ENCODE measurements around the gene CLEC2L. TPM values are rescaled to one million over a fixed set of nuclear protein-coding genes. Genes with fewer than 3 reads are reported as not detected.

The CLEC2L gene
- total RNA-seq, 1 donor from 2014 or later = 0.15 TPM

DNA sequence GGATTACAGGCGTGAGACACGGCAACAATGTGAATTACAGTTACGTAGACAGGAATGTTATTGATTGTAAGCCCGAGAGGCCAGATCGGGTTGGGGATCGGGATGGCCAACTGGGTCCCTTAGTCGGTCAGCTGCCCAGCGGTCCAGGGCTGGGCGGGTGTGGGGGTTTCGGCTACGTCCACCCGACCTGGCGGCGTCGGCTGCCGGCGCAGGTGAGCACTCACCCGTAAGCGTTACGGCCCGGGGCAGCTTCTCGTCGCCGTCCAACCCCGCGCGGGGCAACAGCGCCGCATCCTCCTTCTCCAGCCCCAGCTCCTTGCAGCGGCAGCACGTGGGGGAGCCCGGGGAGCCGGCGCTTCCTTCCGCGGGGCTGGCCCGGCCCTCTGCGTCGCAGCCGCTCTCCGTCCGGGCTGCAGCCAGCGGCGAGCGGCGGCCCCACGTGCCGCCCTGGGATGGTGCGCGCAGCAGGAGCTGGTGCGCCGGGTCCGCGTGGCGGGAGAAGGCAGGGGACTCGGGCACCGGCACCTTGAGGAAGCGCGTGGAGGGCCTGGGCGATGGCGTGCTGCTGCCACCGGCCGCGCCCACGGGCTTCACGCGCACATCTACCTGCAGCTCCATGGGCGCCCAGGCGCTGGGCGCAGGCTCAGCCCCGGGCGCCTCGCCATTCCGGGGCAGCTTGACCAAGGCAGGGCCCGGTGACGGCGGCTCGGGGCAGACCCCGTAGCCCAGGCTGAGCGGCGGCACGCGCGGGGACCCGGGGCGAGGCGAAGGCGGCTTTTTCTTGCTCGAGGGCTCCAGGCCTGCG lies 40.6 kb upstream of the CLEC2L start:
- H3K4me3 ChIP-seq = peak overlapping the region; percentile 49
- H3K9me3 Mint-ChIP-seq = peaks cover 3% of the 10 kb centered on the region
- H3K4me1 Mint-ChIP-seq = peaks cover 4% of the 10 kb centered on the region
- TF ChIP-seq EZH2 (IDR thresholded peaks at IDR 0.05) = peak; percentile 92
- TF ChIP-seq EZH2phosphoT487 (IDR thresholded peaks at IDR 0.05) = peak; percentile 71
- TF ChIP-seq, protein P1, sequence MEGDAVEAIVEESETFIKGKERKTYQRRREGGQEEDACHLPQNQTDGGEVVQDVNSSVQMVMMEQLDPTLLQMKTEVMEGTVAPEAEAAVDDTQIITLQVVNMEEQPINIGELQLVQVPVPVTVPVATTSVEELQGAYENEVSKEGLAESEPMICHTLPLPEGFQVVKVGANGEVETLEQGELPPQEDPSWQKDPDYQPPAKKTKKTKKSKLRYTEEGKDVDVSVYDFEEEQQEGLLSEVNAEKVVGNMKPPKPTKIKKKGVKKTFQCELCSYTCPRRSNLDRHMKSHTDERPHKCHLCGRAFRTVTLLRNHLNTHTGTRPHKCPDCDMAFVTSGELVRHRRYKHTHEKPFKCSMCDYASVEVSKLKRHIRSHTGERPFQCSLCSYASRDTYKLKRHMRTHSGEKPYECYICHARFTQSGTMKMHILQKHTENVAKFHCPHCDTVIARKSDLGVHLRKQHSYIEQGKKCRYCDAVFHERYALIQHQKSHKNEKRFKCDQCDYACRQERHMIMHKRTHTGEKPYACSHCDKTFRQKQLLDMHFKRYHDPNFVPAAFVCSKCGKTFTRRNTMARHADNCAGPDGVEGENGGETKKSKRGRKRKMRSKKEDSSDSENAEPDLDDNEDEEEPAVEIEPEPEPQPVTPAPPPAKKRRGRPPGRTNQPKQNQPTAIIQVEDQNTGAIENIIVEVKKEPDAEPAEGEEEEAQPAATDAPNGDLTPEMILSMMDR (IDR thresholded peaks at IDR 0.05) = no peak
- H3F3A ChIP-seq (ENCODE audit: low read depth) = peaks cover 23% of the 10 kb centered on the region
- peak overlapping the region; percentile 67 for H2AFZ ChIP-seq (replicated peaks)
- H3K27me3 Mint-ChIP-seq (ENCODE audit: insufficient read depth, low read depth) = peaks cover 39% of the 10 kb centered on the region
- H3K4me1 ChIP-seq = peaks cover 4% of the 10 kb centered on the region
- H3K27me3 ChIP-seq = peaks cover 46% of the 10 kb centered on the region
- no peaks in the 10 kb centered on the region for H3K36me3 ChIP-seq
- H3K9ac ChIP-seq = no peak overlapping the region
- peak overlapping the region; percentile 77 for H3K4me2 ChIP-seq
- H3K27ac Mint-ChIP-seq = no peak overlapping the region
- H3K9me3 ChIP-seq (ENCODE audit: low read depth) = no peaks in the 10 kb centered on the region
- H3K4me3 Mint-ChIP-seq = peak overlapping the region; percentile 75
- peak; percentile 70 for DNase-seq (ENCODE audit: low spot score)
- no peaks in the 10 kb centered on the region for H3K79me2 ChIP-seq (ENCODE audit: low read depth)
- no peaks in the 10 kb centered on the region for H4K20me1 ChIP-seq (ENCODE audit: low read depth)
- H3K36me3 Mint-ChIP-seq = no peaks in the 10 kb centered on the region
- H3K27ac ChIP-seq = no peak overlapping the region

DNA sequence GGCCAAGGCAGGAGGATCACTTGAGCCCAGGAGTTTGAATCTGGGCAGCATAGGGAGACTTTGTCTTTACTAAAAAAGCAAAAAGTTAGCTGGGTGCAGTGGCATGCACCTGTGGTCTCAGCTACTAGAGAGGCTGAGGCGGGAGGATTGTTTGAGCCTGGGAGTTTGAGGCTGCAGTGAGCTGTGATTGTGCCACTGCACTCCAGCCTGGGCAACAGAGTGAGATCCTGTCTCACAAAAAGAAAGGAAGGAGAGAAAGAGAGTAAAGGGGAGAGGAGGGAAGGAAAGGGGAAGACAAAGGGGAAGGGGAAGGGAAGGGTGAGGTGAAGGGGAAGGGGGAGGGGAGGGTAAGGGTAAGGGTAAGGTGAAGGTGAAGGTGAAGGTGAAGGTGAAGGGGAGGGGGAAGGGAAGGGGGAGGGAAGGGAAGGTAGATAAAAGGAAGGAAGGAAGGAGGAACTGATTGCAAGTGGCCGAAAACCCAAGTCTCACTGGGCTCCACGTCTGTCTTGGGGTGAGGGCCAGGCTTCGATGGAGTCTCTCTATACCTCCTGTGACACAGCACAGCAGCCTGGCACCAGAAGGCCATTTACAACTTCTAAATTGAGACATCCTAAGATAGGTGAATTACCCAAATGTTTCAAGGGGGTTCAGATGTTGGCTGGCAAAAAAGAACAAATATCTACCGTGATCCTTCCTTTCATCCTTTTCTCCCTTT lies 36.0 kb upstream of the CLEC2L start:
- Histone ChIP-seq H3K9me3 (ENCODE audit: low read depth) (no peaks in the 10 kb centered on the region), H3K27me3 (peaks cover 31% of the 10 kb centered on the region), H4K20me1 (ENCODE audit: low read depth) (no peaks in the 10 kb centered on the region), H3F3A (ENCODE audit: low read depth) (peaks cover 12% of the 10 kb centered on the region), H2AFZ (replicated peaks) (no peak overlapping the region), H3K36me3 (no peaks in the 10 kb centered on the region), H3K79me2 (ENCODE audit: low read depth) (no peaks in the 10 kb centered on the region), H3K9ac (no peak overlapping the region), H3K27ac (no peak overlapping the region), H3K4me2 (no peak overlapping the region), H3K4me3 (no peak overlapping the region), H3K4me1 (peaks cover 4% of the 10 kb centered on the region)
- Mint-ChIP-seq H3K27me3 (ENCODE audit: insufficient read depth, low read depth) (peaks cover 32% of the 10 kb centered on the region), H3K36me3 (no peaks in the 10 kb centered on the region), H3K27ac (no peak overlapping the region), H3K4me1 (peaks cover 3% of the 10 kb centered on the region), H3K9me3 (peaks cover 3% of the 10 kb centered on the region), H3K4me3 (peak overlapping the region; percentile 65)
- TF ChIP-seq, protein P1 (IDR thresholded peaks at IDR 0.05) = no peak
- TF ChIP-seq EZH2phosphoT487 (IDR thresholded peaks at IDR 0.05) = no peak
- TF ChIP-seq EZH2 (IDR thresholded peaks at IDR 0.05) = no peak
- no peak for DNase-seq (ENCODE audit: low spot score)

DNA sequence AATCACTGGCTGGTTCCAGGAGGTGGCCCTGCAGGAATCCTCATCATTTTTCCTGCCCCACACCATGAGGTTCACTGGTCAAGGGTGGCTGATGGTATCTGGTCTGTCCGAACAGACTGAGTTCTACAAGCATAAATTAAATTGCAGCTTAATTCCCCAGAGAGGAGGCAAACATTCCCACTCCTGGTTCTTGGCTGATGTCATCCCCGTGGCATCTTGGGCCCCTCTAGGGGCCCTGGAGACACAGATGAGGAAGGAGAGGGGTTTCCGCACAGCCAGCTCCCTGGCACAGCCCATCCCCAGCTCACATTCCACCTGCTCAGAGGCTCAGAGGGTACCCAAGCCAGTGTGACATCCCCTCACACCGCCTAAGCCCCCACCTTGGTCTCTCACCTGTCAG lies 34.7 kb upstream of the CLEC2L start:
- Histone ChIP-seq H3K27me3 (peaks cover 19% of the 10 kb centered on the region), H3K9ac (no peak overlapping the region), H3K4me1 (no peaks in the 10 kb centered on the region), H3K27ac (no peak overlapping the region), H4K20me1 (ENCODE audit: low read depth) (no peaks in the 10 kb centered on the region), H3K79me2 (ENCODE audit: low read depth) (no peaks in the 10 kb centered on the region), H3K4me2 (no peak overlapping the region), H3F3A (ENCODE audit: low read depth) (peaks cover 7% of the 10 kb centered on the region), H3K36me3 (no peaks in the 10 kb centered on the region), H2AFZ (replicated peaks) (no peak overlapping the region), H3K4me3 (no peak overlapping the region), H3K9me3 (ENCODE audit: low read depth) (no peaks in the 10 kb centered on the region)
- Mint-ChIP-seq H3K36me3 (no peaks in the 10 kb centered on the region), H3K9me3 (peaks cover 3% of the 10 kb centered on the region), H3K4me3 (no peak overlapping the region), H3K4me1 (peaks cover 2% of the 10 kb centered on the region), H3K27me3 (ENCODE audit: insufficient read depth, low read depth) (peaks cover 31% of the 10 kb centered on the region), H3K27ac (no peak overlapping the region)
- DNase-seq (ENCODE audit: low spot score) = no peak
- TF ChIP-seq EZH2phosphoT487 (IDR thresholded peaks at IDR 0.05) (no peak), EZH2 (IDR thresholded peaks at IDR 0.05) (no peak)
- TF ChIP-seq, protein P1 (IDR thresholded peaks at IDR 0.05) = no peak
